Natural killer cell treated with Interleukin-12 subunit alpha and Interleukin-12 subunit beta and Interleukin-15 and Interleukin-18, amount 100 ng/mL, for 72 hours (primary cell): Measurements from ENCODE around the gene TSC1. TPM values are rescaled to one million over a fixed set of nuclear protein-coding genes. Genes with fewer than 3 reads are reported as not detected.

ENCODE experiments used
- ATAC-seq, 2 donors: fragments of 150-1000 bp; cut with Tn5 transposase in 1 of 2; sonication (Bioruptor Pico), chemical (Tn5 transposase) in 1 of 2; 2 replicates each; pipeline ENCODE4 v1.10.0; 2021
- DNase-seq: peaks from one replicate; pipeline ENCODE4 v3.0.0; 2022; ENCODE audit warnings: low spot score
- H3K27ac Mint-ChIP-seq, 2 donors: 1 replicate in 1 of 2; 2 replicates in 1 of 2; pipeline ENCODE4 v1.8.0; 2022; ENCODE audit warnings: mixed read lengths in 2 of 2, mild to moderate bottlenecking in 1 of 2, moderate library complexity in 1 of 2
- H3K27me3 Mint-ChIP-seq, 2 donors: 1 replicate in 1 of 2; 2 replicates in 1 of 2; pipeline ENCODE4 v1.8.0; 2022; ENCODE audit warnings: mixed read lengths in 2 of 2
- H3K36me3 Mint-ChIP-seq: one replicate; pipeline ENCODE4 v1.8.0; 2022; ENCODE audit warnings: mixed read lengths
- H3K4me1 Mint-ChIP-seq, 2 donors: 1 replicate in 1 of 2; 2 replicates in 1 of 2; pipeline ENCODE4 v1.8.0; 2022; ENCODE audit warnings: low read depth in 2 of 2, mixed read lengths in 2 of 2, mild to moderate bottlenecking in 1 of 2
- H3K4me3 Mint-ChIP-seq: one replicate; pipeline ENCODE4 v1.8.0; 2022; ENCODE audit warnings: mixed read lengths
- H3K9me3 Mint-ChIP-seq: 2 replicates; pipeline ENCODE4 v1.8.0; 2022; ENCODE audit warnings: mixed read lengths
- total RNA-seq, 2 donors: library from RNA; stranded (reverse); gene quantifications; one replicate each; pipeline ENCODE4 v1.2.3, GENCODE V29; 2022

The TSC1 gene
- total RNA-seq, 2 donors from 2014 or later: 37.8 to 45.7 TPM

DNA sequence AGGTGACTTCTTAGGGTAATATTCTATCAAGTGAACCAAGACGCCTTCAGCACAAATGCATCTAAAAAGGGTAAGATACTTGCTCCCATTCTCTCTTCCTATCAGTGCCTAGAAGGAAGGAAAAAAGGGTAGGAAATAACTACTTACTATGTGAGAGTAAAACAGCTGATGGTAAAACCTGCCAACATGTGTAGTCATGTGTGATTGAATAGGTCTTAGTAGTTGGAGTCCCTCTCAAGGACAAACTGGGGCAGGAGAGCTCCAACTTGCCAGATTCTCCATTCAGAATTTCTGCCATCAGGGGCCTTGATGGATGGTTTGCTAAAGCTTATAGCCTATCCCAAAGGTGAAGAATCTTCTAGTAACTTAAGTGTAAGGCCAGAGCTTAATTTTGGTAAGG, 5.2 kb downstream of the TSC1 start:
- no peak overlapping the region for H3K27ac Mint-ChIP-seq
- no peaks in the 10 kb centered on the region for H3K9me3 Mint-ChIP-seq
- ATAC-seq (no peak), DNase-seq (no peak)
- peaks cover 9 to 14% of the 10 kb centered on the region in 2 donors for H3K4me1 Mint-ChIP-seq
- H3K27me3 Mint-ChIP-seq: no peaks in the 10 kb centered on the region
- H3K4me3 Mint-ChIP-seq: no peak overlapping the region
- H3K36me3 Mint-ChIP-seq: no peaks in the 10 kb centered on the region

DNA sequence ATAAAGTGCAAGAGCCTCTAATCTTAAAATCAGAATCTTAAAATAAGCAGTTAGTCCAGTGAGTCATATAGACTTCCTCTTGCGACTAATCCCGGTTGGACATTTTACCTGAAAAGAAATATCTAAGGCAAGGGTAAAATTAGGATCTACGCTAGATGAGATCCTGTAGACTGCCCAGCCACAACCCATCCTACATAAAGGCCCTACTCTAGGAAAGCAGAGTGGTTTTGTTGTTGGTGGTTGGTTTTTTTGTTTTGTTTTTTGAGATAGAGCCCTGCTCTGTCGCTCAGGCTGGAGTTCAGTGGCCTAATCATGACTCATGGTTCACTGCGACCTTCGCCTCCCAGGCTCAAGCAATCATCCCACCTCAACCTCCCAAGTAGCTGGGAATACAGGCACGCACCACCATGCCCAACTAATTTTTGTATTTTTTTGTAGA, 6.9 kb downstream of the TSC1 start:
- H3K9me3 Mint-ChIP-seq: no peaks in the 10 kb centered on the region
- no peak overlapping the region for H3K27ac Mint-ChIP-seq
- H3K36me3 Mint-ChIP-seq: no peaks in the 10 kb centered on the region
- no peak for ATAC-seq
- no peak for DNase-seq
- no peak overlapping the region for H3K4me3 Mint-ChIP-seq
- H3K27me3 Mint-ChIP-seq: no peaks in the 10 kb centered on the region
- H3K4me1 Mint-ChIP-seq: peaks cover 3 to 4% of the 10 kb centered on the region in 2 donors

DNA sequence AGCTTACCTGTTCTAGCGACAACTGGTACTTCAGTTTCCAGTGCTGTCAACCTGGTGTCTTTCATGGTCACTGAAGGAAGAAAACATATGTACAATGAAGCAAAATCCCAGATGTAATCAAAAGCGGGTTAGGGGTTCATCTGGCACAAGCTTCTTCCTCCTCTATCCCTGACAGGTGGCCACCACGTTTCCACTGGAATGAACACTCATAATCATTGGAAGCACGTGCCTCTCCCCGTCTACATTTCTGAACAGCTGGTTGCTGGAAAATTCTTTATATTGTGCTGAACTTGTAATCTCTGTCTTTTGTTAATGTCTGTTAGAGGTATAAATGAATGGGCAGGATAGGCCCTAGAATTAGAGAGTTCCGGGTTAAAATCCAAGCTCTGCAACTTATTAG, 9.4 kb downstream of the TSC1 start:
- Mint-ChIP-seq H3K4me3 (no peak overlapping the region), H3K27me3 (no peaks in the 10 kb centered on the region), H3K9me3 (no peaks in the 10 kb centered on the region), H3K36me3 (no peaks in the 10 kb centered on the region), H3K27ac (no peak overlapping the region), H3K4me1 (peaks cover 3 to 4% of the 10 kb centered on the region in 2 donors)
- no peak for DNase-seq
- ATAC-seq: no peak

DNA sequence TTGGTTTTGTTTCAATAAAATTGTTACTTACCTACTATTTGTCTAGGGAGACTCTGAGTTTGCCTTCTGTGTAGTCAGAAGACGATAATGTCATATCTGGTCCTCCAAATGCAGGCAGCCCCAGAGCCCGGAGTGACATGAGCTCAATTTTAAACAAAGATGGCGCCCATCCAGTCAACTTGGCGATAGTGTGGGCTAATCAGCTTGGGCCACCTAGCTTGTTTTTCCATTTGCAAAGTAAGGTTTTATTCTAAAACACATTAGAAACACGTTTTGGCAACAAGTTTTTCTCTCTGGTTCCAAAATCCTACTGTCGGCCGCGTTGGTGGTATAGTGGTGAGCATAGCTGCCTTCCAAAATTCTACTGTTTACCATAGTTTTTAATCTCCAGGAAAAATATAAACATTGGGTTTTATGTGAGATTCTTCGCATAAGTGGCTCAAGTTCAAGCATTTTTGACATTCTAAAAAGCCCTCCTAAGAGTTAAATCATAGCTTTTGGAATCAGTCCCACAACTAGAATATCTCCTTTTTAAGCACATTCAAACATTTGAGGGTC, 13.2 kb downstream of the TSC1 start:
- DNase-seq (no peak), ATAC-seq (no peak)
- H3K27me3 Mint-ChIP-seq: no peaks in the 10 kb centered on the region
- H3K4me3 Mint-ChIP-seq: no peak overlapping the region
- H3K9me3 Mint-ChIP-seq: no peaks in the 10 kb centered on the region
- H3K36me3 Mint-ChIP-seq: peaks cover 7% of the 10 kb centered on the region
- H3K27ac Mint-ChIP-seq: no peak overlapping the region
- H3K4me1 Mint-ChIP-seq: peaks cover 4 to 7% of the 10 kb centered on the region in 2 donors

DNA sequence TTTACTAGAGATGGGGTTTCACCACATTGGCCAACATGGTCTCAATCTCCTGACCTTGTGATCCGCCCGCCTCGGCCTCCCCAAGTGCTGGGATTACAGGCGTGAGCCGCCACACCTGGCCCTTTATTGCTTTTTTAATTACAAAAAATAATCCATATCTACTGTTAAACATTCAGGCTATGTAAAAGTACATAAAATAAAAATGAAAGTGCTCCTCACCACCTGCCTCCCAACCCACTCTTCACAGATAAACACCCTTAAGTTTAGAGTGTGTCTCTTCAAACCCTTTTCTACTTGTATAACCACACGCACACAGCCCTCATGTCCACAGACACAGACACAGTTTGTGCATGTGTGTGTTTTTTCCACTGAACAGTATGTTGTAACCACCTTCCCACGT, 16.7 kb downstream of the TSC1 start:
- ATAC-seq (no peak), DNase-seq (no peak)
- peaks cover 24% of the 10 kb centered on the region for H3K36me3 Mint-ChIP-seq
- H3K27ac Mint-ChIP-seq: no peak overlapping the region
- H3K27me3 Mint-ChIP-seq: no peaks in the 10 kb centered on the region
- no peak overlapping the region for H3K4me3 Mint-ChIP-seq
- no peaks in the 10 kb centered on the region for H3K9me3 Mint-ChIP-seq
- H3K4me1 Mint-ChIP-seq: peaks cover 0 to 6% of the 10 kb centered on the region in 2 donors

DNA sequence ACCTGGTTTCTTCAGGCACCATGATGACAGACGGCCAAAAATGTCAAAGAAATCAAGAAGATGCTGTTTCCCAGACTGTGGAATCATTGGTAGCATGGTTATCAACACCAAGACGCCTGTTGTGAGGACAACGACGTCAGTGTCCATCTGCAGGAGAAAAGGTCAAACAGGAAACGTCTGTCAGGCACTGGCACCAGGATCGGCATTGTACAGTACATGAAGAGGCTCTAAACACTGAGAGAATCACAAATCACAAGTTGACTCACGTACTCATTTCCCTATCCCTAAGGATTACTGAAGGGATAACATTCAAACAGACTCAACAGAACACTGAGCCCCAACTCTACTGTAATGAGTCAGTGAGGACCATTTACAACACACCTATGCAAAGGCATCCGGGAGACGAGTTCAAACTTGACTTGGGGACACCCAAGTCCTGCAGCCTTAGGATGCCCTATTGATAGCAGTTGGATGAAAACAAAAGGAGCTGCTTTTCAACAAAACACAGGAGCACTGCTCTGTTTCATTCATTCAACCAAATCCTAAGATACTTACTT, 21.0 kb downstream of the TSC1 start:
- ATAC-seq (no peak), DNase-seq (no peak)
- Mint-ChIP-seq H3K9me3 (no peaks in the 10 kb centered on the region), H3K27me3 (no peaks in the 10 kb centered on the region), H3K27ac (no peak overlapping the region), H3K36me3 (peaks cover 50% of the 10 kb centered on the region), H3K4me3 (no peak overlapping the region), H3K4me1 (peaks cover 0 to 4% of the 10 kb centered on the region in 2 donors)

DNA sequence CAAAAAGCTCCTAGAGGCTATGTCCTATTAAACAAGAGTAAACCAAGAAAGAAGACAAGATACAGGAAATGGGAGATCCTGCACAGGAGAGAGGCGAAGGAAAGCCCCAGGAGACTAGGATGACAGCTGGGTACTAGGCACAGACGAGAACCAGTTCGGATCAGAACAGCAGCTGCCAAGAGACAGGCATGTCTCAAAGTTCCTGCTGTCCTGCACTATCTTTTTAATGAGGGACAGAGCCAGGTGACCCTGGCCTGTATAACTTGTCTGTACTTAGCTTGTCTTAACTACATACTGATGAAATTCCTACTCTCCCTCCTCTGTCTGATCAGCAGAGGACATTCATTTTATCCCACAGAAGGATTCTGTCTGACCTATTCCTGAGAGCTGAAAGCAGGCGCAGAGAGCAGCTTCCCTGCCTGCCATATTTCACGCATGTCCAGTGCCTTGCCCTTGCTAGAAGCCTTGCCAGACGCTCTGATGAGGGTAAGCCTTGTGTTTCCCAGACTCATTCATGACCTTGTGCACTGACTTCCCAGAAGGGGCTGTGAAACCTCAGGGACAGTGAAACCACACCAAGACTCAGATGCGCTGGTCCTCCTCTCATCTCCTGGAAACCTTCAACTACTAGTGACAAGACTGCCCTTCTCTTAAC, 24.7 kb downstream of the TSC1 start:
- Mint-ChIP-seq H3K9me3 (no peaks in the 10 kb centered on the region), H3K4me1 (no peaks in the 10 kb centered on the region), H3K4me3 (no peak overlapping the region), H3K27me3 (no peaks in the 10 kb centered on the region), H3K36me3 (peaks cover 48% of the 10 kb centered on the region), H3K27ac (no peak overlapping the region)
- DNase-seq (no peak), ATAC-seq (no peak)

DNA sequence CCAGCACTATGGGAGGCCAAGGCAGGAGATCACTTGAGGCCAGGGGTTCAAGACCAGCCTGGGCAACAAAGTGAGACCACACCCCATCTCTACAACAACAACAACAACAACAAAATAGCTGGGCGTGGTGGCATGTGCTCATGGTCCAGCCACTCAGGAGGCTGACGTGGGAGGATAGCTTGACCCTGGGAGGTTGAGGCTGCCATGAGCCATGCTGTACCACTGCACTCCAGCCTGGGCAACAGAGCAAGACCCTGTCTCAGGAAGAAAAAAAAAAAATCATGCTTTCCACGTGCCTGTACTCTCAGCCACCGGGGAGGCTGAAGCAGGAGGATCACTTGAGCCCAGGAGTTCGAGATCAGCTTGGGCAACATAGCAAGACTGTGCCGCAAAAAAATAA, 29.5 kb downstream of the TSC1 start:
- H3K36me3 Mint-ChIP-seq: peaks cover 41% of the 10 kb centered on the region

DNA sequence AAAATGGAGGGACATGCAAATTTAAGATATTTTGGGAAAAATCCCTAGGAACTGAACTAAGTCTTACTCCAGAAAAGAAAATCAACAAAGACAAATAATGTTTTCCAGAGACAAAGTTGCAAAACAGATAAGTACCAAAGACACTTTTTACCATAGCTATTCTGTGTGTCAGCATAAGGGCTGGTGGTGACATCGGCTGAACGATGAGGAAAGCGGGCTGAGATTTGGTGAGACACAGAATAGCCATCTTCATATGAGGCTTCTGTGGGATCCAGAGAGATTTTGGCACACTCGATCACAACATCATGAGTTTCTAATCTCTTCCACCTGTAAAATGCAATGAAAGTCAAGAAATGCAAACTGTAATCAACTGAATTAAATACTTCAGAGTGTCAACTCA, 32.3 kb downstream of the TSC1 start:
- Mint-ChIP-seq H3K36me3 (peaks cover 20% of the 10 kb centered on the region), H3K27ac (no peak overlapping the region), H3K4me3 (no peak overlapping the region), H3K9me3 (no peaks in the 10 kb centered on the region), H3K27me3 (no peaks in the 10 kb centered on the region), H3K4me1 (peaks cover 4 to 8% of the 10 kb centered on the region in 2 donors)
- DNase-seq (no peak), ATAC-seq (no peak)

More for the DNA sequence above, 29.5 kb downstream of the TSC1 start:
- no peak overlapping the region for H3K27ac Mint-ChIP-seq
- ATAC-seq (no peak), DNase-seq (no peak)
- no peaks in the 10 kb centered on the region for H3K9me3 Mint-ChIP-seq
- H3K4me3 Mint-ChIP-seq: no peak overlapping the region
- H3K27me3 Mint-ChIP-seq: no peaks in the 10 kb centered on the region
- no peaks in the 10 kb centered on the region for H3K4me1 Mint-ChIP-seq

DNA sequence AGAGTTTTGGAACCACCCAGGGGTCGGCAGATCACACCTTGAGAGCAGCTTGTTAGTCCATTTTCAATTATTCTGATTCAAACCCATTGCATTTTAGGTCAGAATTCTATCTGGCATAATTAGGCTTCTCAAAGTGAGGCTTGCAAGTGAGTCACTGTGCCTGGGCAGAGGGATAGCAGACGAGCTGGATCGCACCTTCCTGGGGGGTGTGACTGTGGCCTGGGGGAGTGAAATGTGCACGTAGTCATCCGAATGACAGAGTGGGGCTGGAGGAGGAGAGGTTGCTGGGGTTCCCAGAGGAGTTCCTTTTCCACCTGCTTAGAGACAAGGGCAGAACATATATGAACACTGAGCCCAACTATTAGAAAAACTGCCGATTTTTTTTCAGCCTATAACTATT, 34.0 kb downstream of the TSC1 start:
- Mint-ChIP-seq H3K4me1 (peaks cover 4 to 8% of the 10 kb centered on the region in 2 donors), H3K9me3 (no peaks in the 10 kb centered on the region)

DNA sequence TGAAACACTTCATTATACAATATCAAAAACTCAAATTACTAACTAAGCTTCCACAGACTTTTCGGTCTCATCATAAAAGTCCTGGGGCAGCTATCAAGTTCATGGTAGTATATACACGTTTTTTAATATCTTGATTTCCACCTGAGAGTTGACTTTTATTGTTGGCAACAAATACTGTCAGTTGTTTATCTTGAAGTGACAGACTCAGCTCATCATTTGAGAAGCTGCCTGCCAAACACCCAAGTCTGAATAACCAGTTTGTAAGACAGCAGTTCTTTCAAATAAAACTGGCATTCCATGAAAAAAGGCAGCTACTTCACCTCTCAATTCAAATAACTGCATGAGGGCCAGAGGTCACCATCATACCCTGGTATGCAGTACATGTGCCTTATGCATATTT, 35.1 kb downstream of the TSC1 start:
- DNase-seq: no peak
- H3K4me1 Mint-ChIP-seq: peaks cover 4 to 8% of the 10 kb centered on the region in 2 donors
- no peak overlapping the region for H3K4me3 Mint-ChIP-seq

More for the DNA sequence above, 34.0 kb downstream of the TSC1 start:
- Mint-ChIP-seq H3K27ac (no peak overlapping the region), H3K4me3 (no peak overlapping the region), H3K27me3 (no peaks in the 10 kb centered on the region), H3K36me3 (peaks cover 15% of the 10 kb centered on the region)
- no peak for ATAC-seq
- DNase-seq: no peak

DNA sequence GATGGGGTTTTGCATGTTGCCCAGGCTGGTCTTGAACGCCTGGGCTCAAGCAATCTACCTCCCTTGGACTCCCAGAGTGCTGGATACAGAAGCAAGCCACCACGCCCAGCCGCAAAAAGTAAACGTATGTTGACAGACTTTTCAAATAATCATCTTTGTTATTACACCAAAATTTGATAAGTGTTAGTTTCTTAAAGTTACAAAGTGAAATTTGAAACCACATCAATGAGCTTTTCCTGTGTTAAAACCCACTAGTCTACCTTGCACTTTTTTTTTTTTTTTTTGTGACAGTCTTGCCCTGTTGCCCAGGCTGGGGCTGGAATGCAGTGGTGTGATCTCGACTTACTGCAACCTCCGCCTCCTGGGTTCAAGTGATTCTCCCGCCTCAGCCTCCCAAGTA, 35.8 kb downstream of the TSC1 start:
- ATAC-seq (peak; percentile 43 to 49), DNase-seq (no peak)
- H3K4me3 Mint-ChIP-seq: peak overlapping the region; percentile 30
- H3K36me3 Mint-ChIP-seq: peaks cover 15% of the 10 kb centered on the region
- no peaks in the 10 kb centered on the region for H3K9me3 Mint-ChIP-seq
- no peak overlapping the region for H3K27ac Mint-ChIP-seq
- H3K4me1 Mint-ChIP-seq: peaks cover 4 to 8% of the 10 kb centered on the region in 2 donors
- H3K27me3 Mint-ChIP-seq: no peaks in the 10 kb centered on the region

More for the DNA sequence above, 35.1 kb downstream of the TSC1 start:
- Mint-ChIP-seq H3K9me3 (no peaks in the 10 kb centered on the region), H3K27me3 (no peaks in the 10 kb centered on the region), H3K27ac (no peak overlapping the region), H3K36me3 (peaks cover 15% of the 10 kb centered on the region)
- no peak for ATAC-seq

DNA sequence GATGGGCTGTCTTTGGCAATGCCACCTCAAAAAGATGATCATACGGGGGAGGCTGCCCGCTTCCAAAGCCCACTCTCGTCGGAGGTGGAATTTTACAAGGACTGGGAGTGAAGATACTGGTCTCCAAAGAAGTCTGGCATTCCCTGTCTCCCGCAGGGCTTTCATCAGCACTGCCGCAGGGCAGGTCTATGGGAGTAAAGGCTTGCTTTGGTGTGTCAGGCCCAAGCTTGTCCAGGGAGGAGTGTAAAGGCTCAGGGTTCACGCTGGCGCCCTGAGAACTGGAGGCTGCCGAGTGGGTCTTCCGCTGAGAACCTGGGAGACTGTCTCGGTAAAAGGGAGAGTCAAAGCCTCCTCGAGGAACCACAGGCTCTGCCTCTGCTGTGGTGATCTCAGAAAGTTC, 38.7 kb downstream of the TSC1 start:
- DNase-seq (no peak), ATAC-seq (no peak)
- Mint-ChIP-seq H3K27ac (no peak overlapping the region), H3K27me3 (no peaks in the 10 kb centered on the region), H3K9me3 (no peaks in the 10 kb centered on the region), H3K36me3 (peaks cover 7% of the 10 kb centered on the region), H3K4me3 (no peak overlapping the region), H3K4me1 (peaks cover 11 to 14% of the 10 kb centered on the region in 2 donors)

DNA sequence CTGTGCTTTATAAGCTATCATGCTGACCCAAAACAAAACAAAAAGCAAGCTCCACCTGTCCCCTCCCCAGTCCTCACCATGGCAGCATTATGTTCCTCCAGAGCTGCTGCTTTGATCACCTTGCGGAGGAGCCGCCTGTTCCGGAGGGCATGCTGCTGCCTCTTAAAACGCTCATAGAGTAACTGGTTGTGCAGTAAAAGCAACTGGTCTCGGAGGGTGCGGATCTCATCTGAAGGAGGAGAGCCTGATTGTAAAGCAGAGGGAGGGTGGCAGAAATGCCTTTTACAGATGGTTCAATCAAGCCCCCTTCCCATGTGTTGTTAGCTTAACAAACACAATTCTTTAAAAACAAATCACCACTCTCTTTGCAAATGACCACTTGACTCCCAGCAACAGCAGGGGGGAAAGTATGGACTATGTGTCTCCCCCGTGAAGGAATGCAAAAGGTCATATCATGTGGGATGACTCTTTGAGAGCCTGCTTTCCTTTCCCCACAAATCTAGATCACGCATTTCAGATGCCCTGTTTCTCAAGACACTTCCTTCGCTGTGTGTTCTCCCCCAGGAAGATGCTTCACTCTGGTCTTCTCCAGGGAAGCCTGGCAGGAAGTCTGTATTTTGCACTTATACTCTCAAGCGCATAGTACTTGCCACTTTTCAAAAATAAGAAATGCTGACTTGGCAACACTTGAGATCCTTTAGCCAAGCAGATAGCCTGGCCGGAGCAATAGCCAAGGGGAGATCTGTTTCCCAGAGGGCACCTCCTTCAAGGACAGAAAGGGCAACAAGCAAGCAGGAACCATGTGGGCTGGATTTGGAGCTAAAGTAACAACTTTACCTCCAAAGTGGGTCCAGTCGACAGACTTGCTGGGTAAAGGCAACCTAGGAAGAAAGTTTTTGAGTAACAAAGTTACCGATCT, 40.6 kb downstream of the TSC1 start:
- Mint-ChIP-seq H3K4me3 (no peak overlapping the region), H3K9me3 (no peaks in the 10 kb centered on the region), H3K27ac (no peak overlapping the region), H3K36me3 (peaks cover 8% of the 10 kb centered on the region), H3K27me3 (no peaks in the 10 kb centered on the region), H3K4me1 (peaks cover 9 to 14% of the 10 kb centered on the region in 2 donors)
- DNase-seq (no peak), ATAC-seq (no peak)
